GM23338 (cell line): ENCODE measurements around the gene SLC2A1. TPM values are rescaled to one million over a fixed set of nuclear protein-coding genes. Genes with fewer than 3 reads are reported as not detected.

Experiments used
- ATAC-seq: fragments of 200-7000 bp; cut with Tn5 transposase; 3 replicates; pipeline ENCODE4 v1.9.1; 2020
- DNase-seq: peaks from one replicate; pipeline ENCODE4 v3.0.0-alpha.2; 2015; ENCODE audit warnings: low spot score
- H2AFZ ChIP-seq: fragments of 200-600 bp; sonication (generic); 2 replicates; pipeline ENCODE4 v1.8.0; 2016; ENCODE audit warnings: antibody characterized with exemption, mild to moderate bottlenecking, moderate library complexity
- H3F3A ChIP-seq: fragments of 200-600 bp; sonication (generic); replicated peaks from 2 replicates; pipeline ENCODE4 v1.8.0; 2017; ENCODE audit warnings: antibody characterized with exemption, mixed run types, low read depth
- H3K27ac ChIP-seq: fragments of 200-600 bp; sonication (generic); 2 replicates; pipeline ENCODE4 v1.6.1; 2016; ENCODE audit warnings: low read depth
- H3K27me3 ChIP-seq: fragments of 200-600 bp; sonication (generic); 2 replicates; pipeline ENCODE4 v1.8.0; 2016; ENCODE audit warnings: mild to moderate bottlenecking, mixed run types, moderate library complexity; ENCODE audit not compliant: insufficient read depth
- H3K36me3 ChIP-seq: fragments of 200-600 bp; sonication (generic); 2 replicates; pipeline ENCODE4 v1.8.0; 2016; ENCODE audit warnings: mild to moderate bottlenecking; ENCODE audit not compliant: insufficient read depth
- H3K4me1 ChIP-seq: fragments of 200-600 bp; sonication (generic); 2 replicates; pipeline ENCODE4 v1.8.0; 2016; ENCODE audit warnings: mild to moderate bottlenecking, moderate library complexity; ENCODE audit not compliant: insufficient read depth
- H3K4me2 ChIP-seq: fragments of 200-600 bp; sonication (generic); 2 replicates; pipeline ENCODE4 v1.7.1; 2017; ENCODE audit warnings: mixed run types
- H3K4me3 ChIP-seq: fragments of 200-600 bp; sonication (generic); 2 replicates; pipeline ENCODE4 v1.6.1; 2016; ENCODE audit warnings: mixed run types
- H3K79me2 ChIP-seq: fragments of 200-600 bp; sonication (generic); replicated peaks from 2 replicates; pipeline ENCODE4 v1.8.0; 2017; ENCODE audit warnings: mild to moderate bottlenecking; ENCODE audit not compliant: insufficient read depth
- H3K9me2 ChIP-seq: fragments of 200-600 bp; sonication (generic); 2 replicates; pipeline ENCODE4 v1.8.0; 2017; ENCODE audit not compliant: insufficient read depth
- H4K20me1 ChIP-seq: fragments of 200-600 bp; sonication (generic); replicated peaks from 2 replicates; pipeline ENCODE4 v1.8.0; 2017; ENCODE audit warnings: mild to moderate bottlenecking; ENCODE audit not compliant: insufficient read depth
- H3K27ac Mint-ChIP-seq: 2 replicates; pipeline ENCODE4 v1.8.0; 2020; ENCODE audit warnings: inconsistent platforms, mild to moderate bottlenecking, moderate library complexity, mixed read lengths
- H3K27me3 Mint-ChIP-seq: 3 replicates; pipeline ENCODE4 v1.8.0; 2022; ENCODE audit warnings: low read depth, mild to moderate bottlenecking, moderate library complexity, mixed read lengths, inconsistent platforms; ENCODE audit not compliant: insufficient read depth, poor library complexity
- H3K36me3 Mint-ChIP-seq: 3 replicates; pipeline ENCODE4 v1.8.0; 2021; ENCODE audit warnings: low read depth, mild to moderate bottlenecking, inconsistent platforms, moderate library complexity, mixed read lengths
- H3K4me1 Mint-ChIP-seq: 3 replicates; pipeline ENCODE4 v1.8.0; 2020; ENCODE audit warnings: mild to moderate bottlenecking, inconsistent platforms, mixed read lengths
- H3K4me3 Mint-ChIP-seq: 3 replicates; pipeline ENCODE4 v1.8.0; 2021; ENCODE audit warnings: moderate library complexity, mild to moderate bottlenecking, inconsistent platforms, mixed read lengths
- H3K9me3 Mint-ChIP-seq: 3 replicates; pipeline ENCODE4 v1.8.0; 2020; ENCODE audit warnings: moderate library complexity, mild to moderate bottlenecking, inconsistent platforms, mixed read lengths
- CREB1 ChIP-seq: fragments of 250-450 bp; sonication (Bioruptor Pico); IDR thresholded peaks from 2 replicates; pipeline ENCODE4 v1.5.0; 2020; ENCODE audit warnings: low read depth, mild to moderate bottlenecking, moderate library complexity
- CTCF ChIP-seq, 2 experiments: fragments of 200-600 bp in 1 of 2; sonication (generic) in 1 of 2; conservative IDR thresholded peaks; 2 replicates each; pipeline versions ENCODE4 v1.5.1 to v1.6.1; 2016 to 2017; ENCODE audit warnings: antibody characterized with exemption in 2 of 2, low read depth in 2 of 2, mild to moderate bottlenecking in 2 of 2, moderate library complexity in 1 of 2
- ETS1 ChIP-seq: IDR thresholded peaks from 2 replicates; pipeline ENCODE4 v1.6.1; 2016; ENCODE audit warnings: antibody characterized with exemption
- EZH2 ChIP-seq: fragments of 200-600 bp; sonication (generic); IDR thresholded peaks from one replicate; pipeline ENCODE4 v1.8.0; 2017; ENCODE audit warnings: antibody characterized with exemption, mild to moderate bottlenecking, low read depth; ENCODE audit not compliant: unreplicated experiment
- EZH2phosphoT487 ChIP-seq: fragments of 200-600 bp; sonication (generic); IDR thresholded peaks from one replicate; pipeline ENCODE4 v1.8.1; 2018; ENCODE audit warnings: antibody characterized with exemption; ENCODE audit not compliant: unreplicated experiment
- JUNB ChIP-seq: IDR thresholded peaks from one replicate; pipeline ENCODE4 v1.6.1; 2016; ENCODE audit warnings: antibody characterized with exemption; ENCODE audit not compliant: unreplicated experiment
- NANOG ChIP-seq: IDR thresholded peaks from 2 replicates; pipeline ENCODE4 v1.6.1; 2016; ENCODE audit warnings: antibody characterized with exemption, borderline replicate concordance
- POLR2AphosphoS5 ChIP-seq: IDR thresholded peaks from 2 replicates; pipeline ENCODE4 v1.6.1; 2016; ENCODE audit warnings: antibody characterized with exemption, low read depth
- REST ChIP-seq: IDR thresholded peaks from one replicate; pipeline ENCODE4 v1.6.1; 2018; ENCODE audit warnings: antibody characterized with exemption; ENCODE audit not compliant: unreplicated experiment
- STAT1 ChIP-seq: IDR thresholded peaks from one replicate; pipeline ENCODE4 v1.6.1; 2016; ENCODE audit warnings: antibody characterized with exemption; ENCODE audit not compliant: unreplicated experiment
- ZNF114 ChIP-seq: fragments of 250-450 bp; sonication (Bioruptor Pico); IDR thresholded peaks from 2 replicates; pipeline ENCODE4 v1.5.0; 2020; ENCODE audit warnings: mild to moderate bottlenecking, moderate library complexity
- ZNF331 ChIP-seq: fragments of 250-450 bp; sonication (Bioruptor Pico); IDR thresholded peaks from 2 replicates; pipeline ENCODE4 v1.5.0; 2020; ENCODE audit warnings: low read depth, mild to moderate bottlenecking, moderate library complexity
- ZNF462 ChIP-seq: fragments of 250-450 bp; sonication (Bioruptor Pico); IDR thresholded peaks from 2 replicates; pipeline ENCODE4 v1.5.0; 2020; ENCODE audit warnings: mild to moderate bottlenecking, moderate library complexity
- polyA plus RNA-seq: library from polyadenylated mRNA; unstranded; fragments of >200 nt; fragmentation: Nextera tagmentation; extraction: Ambion mirVana; gene quantifications from 2 replicates; pipeline ENCODE4 v1.2.1, GENCODE V29; 2016
- total RNA-seq: library from RNA; depleted of rRNA; stranded (reverse); fragments of >200 nt; shearing (Covaris generic); gene quantifications from 2 replicates; pipeline ENCODE4 v1.2.3, GENCODE V29; 2014

SLC2A1 gene
- total and polyA plus RNA-seq, 2 experiments from 2014 or later, result 66.1 to 305 TPM

- Mint-ChIP-seq H3K9me3 (no peaks in the 10 kb centered on the region; the same call in 2 of the 3 replicates), H3K27me3 (peaks cover 32% of the 10 kb centered on the region), H3K4me3 (no peak overlapping the region), H3K36me3 (peaks cover 78% of the 10 kb centered on the region), H3K4me1 (peaks cover 88% of the 10 kb centered on the region), H3K27ac (peak overlapping the region; percentile 60; the same call in 1 of the 2 replicates)
- no peak for DNase-seq
- Histone ChIP-seq H3K36me3 (peaks cover 38% of the 10 kb centered on the region), H2AFZ (no peak overlapping the region), H3K79me2 (peaks cover 100% of the 10 kb centered on the region), H3K27me3 (no peaks in the 10 kb centered on the region), H4K20me1 (peaks cover 83% of the 10 kb centered on the region), H3K9me2 (no peaks in the 10 kb centered on the region), H3K4me3 (no peak overlapping the region), H3K27ac (no peak overlapping the region), H3K4me2 (no peak overlapping the region), H3F3A (peaks cover 10% of the 10 kb centered on the region; the same call in 1 of the 2 replicates), H3K4me1 (peaks cover 42% of the 10 kb centered on the region)
- ATAC-seq, result no peak
- no peak for TF ChIP-seq JUNB
- no peak for TF ChIP-seq EZH2
- no peak for TF ChIP-seq STAT1
- no peak for TF ChIP-seq REST
- TF ChIP-seq POLR2AphosphoS5, result no peak
- no peak for TF ChIP-seq ETS1
- TF ChIP-seq ZNF114 (CRISPR knock-in tag), result no peak
- TF ChIP-seq CREB1 (CRISPR knock-in tag), result no peak
- no peak for TF ChIP-seq EZH2phosphoT487
- no peak for TF ChIP-seq CTCF (conservative IDR thresholded peaks at IDR 0.05; ENCODE audit: low read depth in 2 of 2)
- TF ChIP-seq ZNF331 (CRISPR knock-in tag), result no peak
- no peak for TF ChIP-seq NANOG
- TF ChIP-seq ZNF462 (CRISPR knock-in tag), result no peak
Measured at GRCh38 chr1:42945164-42945563, 13.5 kb downstream of the SLC2A1 start.
